Limb (tissue), 2 donors: ENCODE results near the gene SCN11A.

ENCODE experiments used
- DNase-seq, 2 donors: peaks; one replicate each; pipeline ENCODE4 v3.0.0-alpha.2; 2016; ENCODE audit errors: extremely low spot score in 2 of 2

SCN11A gene

DNA sequence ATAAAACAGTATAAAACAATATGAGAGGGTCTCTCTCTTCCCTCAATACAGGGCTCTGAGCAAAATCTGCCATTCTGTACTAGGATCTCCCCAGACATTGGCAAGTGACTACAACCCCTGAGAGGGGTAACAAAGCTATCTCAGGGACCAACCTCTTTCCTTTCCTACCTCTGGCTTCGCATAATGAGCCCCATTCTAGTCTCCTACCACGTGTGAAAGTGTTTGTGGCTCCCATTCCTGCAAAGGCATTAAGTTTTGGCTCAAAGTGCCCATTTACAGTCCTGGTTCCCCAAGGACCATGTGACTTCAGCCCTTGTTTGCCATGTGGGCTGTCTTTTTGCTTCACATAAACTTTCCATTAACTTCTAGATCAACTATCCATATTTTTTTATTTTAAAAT is 46.4 kb downstream of the SCN11A start:
- DNase-seq = no peak
